ENCODE measurements around the gene FRMD1.

FRMD1 gene

DNA sequence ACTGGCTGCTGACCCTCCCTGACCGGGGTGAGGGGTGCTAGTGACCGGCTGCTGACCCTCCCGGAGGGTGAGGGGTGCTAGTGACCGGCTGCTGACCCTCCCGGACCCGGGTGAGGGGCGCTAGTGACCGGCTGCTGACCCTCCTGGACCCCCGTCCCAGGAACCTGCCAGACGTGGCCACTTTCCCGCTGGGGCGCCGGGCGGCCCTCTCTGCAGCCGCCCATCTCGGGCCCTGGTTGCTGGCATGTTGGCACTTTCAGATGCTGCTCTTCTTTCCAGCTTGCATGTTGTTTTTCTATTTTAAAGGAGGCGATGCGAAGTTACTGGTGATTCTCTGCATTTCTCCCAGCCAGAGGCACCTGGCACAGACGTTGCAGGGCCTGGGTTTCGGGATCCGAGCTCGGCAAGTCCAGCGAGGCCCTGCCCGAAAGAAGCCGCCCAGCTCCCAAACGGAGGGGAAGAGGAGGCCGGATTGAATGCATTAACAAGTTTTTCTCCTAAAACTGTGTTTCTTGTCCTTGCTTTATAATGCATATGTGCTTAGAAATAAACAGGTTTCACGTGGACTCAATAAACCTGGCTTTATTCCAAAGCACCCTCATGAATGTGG lies 34.4 kb downstream of the FRMD1 start:
- no peak overlapping the region for H3K4me3 ChIP-seq (ENCODE audit: low read length)
- no peaks in the 10 kb centered on the region for H3K36me3 ChIP-seq (ENCODE audit: control insufficient read depth, insufficient read depth, low read length)
- H3K4me1 ChIP-seq (ENCODE audit: control insufficient read depth, insufficient read depth, low read length): no peaks in the 10 kb centered on the region
- no peak overlapping the region for H3K9ac ChIP-seq (ENCODE audit: low read length)
- no peak overlapping the region for H3K27ac ChIP-seq (ENCODE audit: low read depth, low read length)
- no peaks in the 10 kb centered on the region for H3K27me3 ChIP-seq (ENCODE audit: control insufficient read depth, insufficient read depth, low read length)

DNA sequence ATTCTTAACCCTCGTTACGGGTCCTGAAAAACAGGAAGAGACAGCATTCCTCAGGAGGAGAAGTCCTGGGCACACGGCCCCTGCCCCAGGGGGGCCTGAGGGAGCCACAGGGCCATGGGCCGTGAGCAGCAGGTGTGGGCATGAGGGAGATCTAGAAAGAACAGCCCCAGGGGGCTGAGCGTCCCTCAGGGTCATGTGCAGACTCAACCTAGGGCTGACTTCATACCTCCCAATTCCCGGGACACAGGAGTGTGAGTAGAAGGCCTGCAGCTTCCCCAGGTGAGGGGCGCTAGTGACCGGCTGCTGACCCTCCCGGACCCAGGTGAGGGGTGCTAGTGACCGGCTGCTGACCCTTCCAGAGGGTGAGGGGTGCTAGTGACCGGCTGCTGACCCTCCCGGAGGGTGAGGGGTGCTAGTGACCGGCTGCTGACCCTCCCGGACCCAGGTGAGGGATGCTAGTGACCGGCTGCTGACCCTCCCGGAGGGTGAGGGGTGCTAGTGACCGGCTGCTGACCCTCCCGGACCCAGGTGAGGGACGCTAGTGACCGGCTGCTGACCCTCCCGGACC lies 35.1 kb downstream of the FRMD1 start:
- H3K27ac ChIP-seq (ENCODE audit: low read depth, low read length): no peak overlapping the region
- no peak overlapping the region for H3K4me3 ChIP-seq (ENCODE audit: low read length)

DNA sequence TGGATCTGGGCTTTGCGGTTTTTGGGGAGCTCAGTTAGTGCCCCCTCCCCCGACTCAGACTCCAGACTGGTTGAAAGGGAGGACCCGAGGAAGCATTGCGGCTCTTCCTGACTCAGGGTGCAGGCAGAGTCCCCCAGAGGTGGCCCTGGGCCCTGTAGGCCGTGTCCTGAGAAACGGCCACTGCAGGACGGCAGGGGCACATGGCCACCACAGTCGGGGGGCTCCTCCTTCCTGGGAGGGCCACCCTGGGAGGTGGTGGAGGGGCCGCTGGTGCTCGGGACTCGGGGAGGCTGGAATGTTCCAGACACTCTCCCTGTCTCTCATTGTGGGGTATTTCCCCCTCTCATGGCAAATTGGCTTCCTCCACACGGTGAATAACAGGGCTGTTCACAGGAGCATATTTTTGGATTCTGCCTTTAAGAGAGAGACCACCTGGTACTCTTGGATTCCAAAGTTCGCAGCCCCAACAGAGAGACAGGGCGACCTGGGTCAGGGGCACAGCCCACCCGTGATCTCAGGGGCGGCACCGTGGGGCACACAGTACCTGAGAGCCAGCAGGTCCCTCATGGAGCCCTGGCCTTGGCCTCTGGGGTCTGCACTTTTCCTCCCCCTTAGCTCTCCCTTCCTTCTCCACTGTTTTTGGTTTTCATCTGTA lies 35.7 kb downstream of the FRMD1 start:
- no peaks in the 10 kb centered on the region for H3K36me3 ChIP-seq (ENCODE audit: control insufficient read depth, insufficient read depth, low read length)
- H3K27me3 ChIP-seq (ENCODE audit: control insufficient read depth, insufficient read depth, low read length): no peaks in the 10 kb centered on the region
- no peak overlapping the region for H3K4me3 ChIP-seq (ENCODE audit: low read length)
- no peaks in the 10 kb centered on the region for H3K4me1 ChIP-seq (ENCODE audit: control insufficient read depth, insufficient read depth, low read length)
- H3K9ac ChIP-seq (ENCODE audit: low read length): no peak overlapping the region
- no peak overlapping the region for H3K27ac ChIP-seq (ENCODE audit: low read depth, low read length)

More for the DNA sequence above, 35.1 kb downstream of the FRMD1 start:
- Histone ChIP-seq H3K27me3 (ENCODE audit: control insufficient read depth, insufficient read depth, low read length) (no peaks in the 10 kb centered on the region), H3K4me1 (ENCODE audit: control insufficient read depth, insufficient read depth, low read length) (no peaks in the 10 kb centered on the region), H3K9ac (ENCODE audit: low read length) (no peak overlapping the region), H3K36me3 (ENCODE audit: control insufficient read depth, insufficient read depth, low read length) (no peaks in the 10 kb centered on the region)

DNA sequence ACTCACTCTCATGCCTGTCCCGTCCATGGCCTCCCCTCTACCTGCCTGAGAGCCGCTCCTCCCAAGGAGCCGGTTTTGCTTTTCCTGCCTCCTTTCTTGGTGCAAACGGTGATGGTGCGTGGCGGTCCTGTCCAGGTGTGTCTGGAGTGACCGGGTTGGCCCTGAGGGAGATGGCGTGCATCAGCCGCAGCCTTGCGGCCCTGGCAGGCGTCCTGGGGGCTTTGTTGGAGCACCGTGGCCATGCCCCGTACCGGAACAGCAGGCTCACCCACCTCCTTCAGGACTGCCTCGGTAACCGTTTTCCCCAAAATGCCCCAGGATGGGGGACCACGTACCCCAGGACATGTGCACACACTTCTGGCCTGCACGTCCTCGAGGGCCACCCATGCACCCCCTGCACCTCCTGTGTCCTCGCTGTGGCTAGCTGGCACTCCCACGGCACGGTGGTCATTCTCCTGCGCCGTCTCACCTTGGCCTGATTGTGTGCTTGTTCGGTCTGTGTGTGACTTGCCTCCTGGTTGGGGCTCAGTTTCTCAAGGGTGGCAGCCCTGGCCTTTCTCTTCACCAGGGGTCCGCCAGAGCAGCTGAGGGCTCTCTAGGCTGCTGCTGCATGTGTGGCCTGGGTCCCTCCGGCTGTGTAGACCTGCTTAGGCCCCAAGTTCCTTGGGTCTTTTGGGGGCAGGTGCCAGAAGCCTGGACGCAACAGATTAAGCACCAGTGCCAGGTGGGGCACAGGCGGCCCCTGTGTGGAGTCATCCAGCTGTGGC lies 36.4 kb downstream of the FRMD1 start:
- Histone ChIP-seq H3K4me3 (ENCODE audit: low read length) (no peak overlapping the region), H3K27ac (ENCODE audit: low read depth, low read length) (no peak overlapping the region), H3K9ac (ENCODE audit: low read length) (no peak overlapping the region), H3K27me3 (ENCODE audit: control insufficient read depth, insufficient read depth, low read length) (no peaks in the 10 kb centered on the region), H3K36me3 (ENCODE audit: control insufficient read depth, insufficient read depth, low read length) (no peaks in the 10 kb centered on the region), H3K4me1 (ENCODE audit: control insufficient read depth, insufficient read depth, low read length) (no peaks in the 10 kb centered on the region)

DNA sequence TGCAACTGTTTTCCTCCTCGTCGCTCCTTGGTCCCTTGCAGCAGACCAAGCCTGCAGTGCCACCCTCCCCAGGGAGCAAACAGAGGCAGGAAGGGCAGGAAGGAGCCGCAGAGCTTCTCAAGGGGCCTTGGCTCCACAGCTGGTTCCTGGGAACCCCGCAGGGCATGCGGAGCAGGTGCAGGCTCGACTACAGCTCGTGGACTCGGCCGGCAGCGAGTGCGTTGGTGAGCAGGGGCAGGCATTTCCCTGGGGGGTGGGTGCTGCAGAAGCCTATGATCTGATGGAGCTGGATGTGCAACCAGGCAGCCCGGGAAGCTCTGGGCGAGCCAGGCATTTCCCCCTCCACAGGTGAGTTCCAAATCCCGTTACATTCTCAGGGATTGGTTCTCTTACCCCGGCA lies 37.1 kb downstream of the FRMD1 start:
- H3K27ac ChIP-seq (ENCODE audit: low read depth, low read length): no peak overlapping the region
- no peaks in the 10 kb centered on the region for H3K4me1 ChIP-seq (ENCODE audit: control insufficient read depth, insufficient read depth, low read length)
- no peak overlapping the region for H3K4me3 ChIP-seq (ENCODE audit: low read length)
- no peaks in the 10 kb centered on the region for H3K27me3 ChIP-seq (ENCODE audit: control insufficient read depth, insufficient read depth, low read length)
- no peak overlapping the region for H3K9ac ChIP-seq (ENCODE audit: low read length)
- H3K36me3 ChIP-seq (ENCODE audit: control insufficient read depth, insufficient read depth, low read length): no peaks in the 10 kb centered on the region

DNA sequence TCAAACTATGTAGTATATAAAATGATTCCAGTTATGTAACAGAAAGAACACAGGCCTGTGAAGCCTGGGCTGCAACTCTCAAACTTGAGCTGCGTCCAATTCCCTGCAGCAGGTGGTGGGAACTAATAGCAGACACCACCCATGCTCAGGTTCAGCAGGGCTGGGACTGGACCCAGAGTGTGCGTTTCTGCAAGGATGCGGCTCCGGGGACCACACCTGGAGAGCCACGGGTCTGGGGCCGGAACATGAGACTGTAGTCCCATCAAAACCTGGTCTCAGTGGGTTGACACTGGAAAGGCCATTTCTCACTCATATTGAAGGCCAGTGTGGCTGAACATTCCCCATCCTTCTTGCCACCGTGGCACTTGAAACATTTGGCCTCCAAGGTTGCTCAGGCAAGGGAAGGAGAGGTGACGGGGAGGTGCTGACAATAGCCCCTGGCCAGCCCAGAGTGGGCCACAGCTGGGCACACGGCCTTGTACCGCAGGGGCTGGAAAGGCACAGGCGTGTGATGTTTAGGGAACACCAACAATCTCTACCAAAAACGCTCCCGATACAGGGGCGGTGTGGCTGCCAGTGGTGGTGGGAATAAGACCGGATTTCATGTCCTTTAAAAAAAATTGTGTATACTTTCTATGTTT lies 38.0 kb downstream of the FRMD1 start:
- Histone ChIP-seq H3K4me3 (ENCODE audit: low read length) (no peak overlapping the region), H3K4me1 (ENCODE audit: control insufficient read depth, insufficient read depth, low read length) (no peaks in the 10 kb centered on the region), H3K36me3 (ENCODE audit: control insufficient read depth, insufficient read depth, low read length) (no peaks in the 10 kb centered on the region), H3K27ac (ENCODE audit: low read depth, low read length) (no peak overlapping the region), H3K9ac (ENCODE audit: low read length) (no peak overlapping the region), H3K27me3 (ENCODE audit: control insufficient read depth, insufficient read depth, low read length) (no peaks in the 10 kb centered on the region)

DNA sequence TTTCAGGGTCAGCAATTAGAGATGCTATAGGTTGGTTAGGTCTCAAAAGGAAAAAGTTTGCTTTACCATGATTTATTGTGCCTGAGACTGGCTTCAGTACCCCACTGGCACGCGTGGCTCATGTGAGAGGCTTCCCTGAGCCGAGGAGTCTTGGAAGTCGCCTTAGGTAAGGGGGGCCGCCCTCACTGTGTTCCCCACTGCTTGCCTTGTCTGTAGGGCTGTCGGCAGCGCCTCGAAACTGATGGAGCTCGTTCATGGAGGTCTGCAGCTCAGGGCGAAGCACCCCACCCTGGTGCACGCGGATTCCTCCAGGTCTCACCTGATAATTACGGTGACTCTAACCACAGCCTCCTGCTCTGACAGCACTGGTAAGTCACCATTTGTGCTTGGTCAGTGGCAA lies 39.2 kb downstream of the FRMD1 start:
- Histone ChIP-seq H3K36me3 (ENCODE audit: control insufficient read depth, insufficient read depth, low read length) (no peaks in the 10 kb centered on the region), H3K27me3 (ENCODE audit: control insufficient read depth, insufficient read depth, low read length) (no peaks in the 10 kb centered on the region), H3K27ac (ENCODE audit: low read depth, low read length) (no peak overlapping the region), H3K4me1 (ENCODE audit: control insufficient read depth, insufficient read depth, low read length) (no peaks in the 10 kb centered on the region), H3K9ac (ENCODE audit: low read length) (no peak overlapping the region), H3K4me3 (ENCODE audit: low read length) (no peak overlapping the region)

DNA sequence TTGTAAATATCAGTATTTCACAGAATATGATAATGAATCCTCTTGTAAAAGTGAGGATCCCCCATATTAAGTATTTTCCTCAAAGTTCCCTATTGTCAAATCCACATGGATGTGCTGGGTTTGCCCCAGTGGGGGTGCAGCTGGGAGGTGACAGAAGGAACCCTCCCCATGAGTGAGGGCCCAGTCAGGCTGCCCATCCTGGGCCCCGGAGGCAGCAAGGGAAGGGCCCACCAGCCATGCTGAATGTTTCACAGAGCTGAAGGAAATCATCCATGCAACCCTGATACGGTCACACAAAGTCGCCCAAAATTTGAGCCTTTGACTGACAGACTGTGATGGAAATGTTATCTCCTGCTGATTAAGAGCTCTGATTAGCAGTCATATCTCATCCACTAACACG lies 39.7 kb downstream of the FRMD1 start:
- H3K9ac ChIP-seq (ENCODE audit: low read length): no peak overlapping the region
- no peak overlapping the region for H3K27ac ChIP-seq (ENCODE audit: low read depth, low read length)
- no peaks in the 10 kb centered on the region for H3K27me3 ChIP-seq (ENCODE audit: control insufficient read depth, insufficient read depth, low read length)
- H3K4me3 ChIP-seq (ENCODE audit: low read length): no peak overlapping the region
- H3K4me1 ChIP-seq (ENCODE audit: control insufficient read depth, insufficient read depth, low read length): no peaks in the 10 kb centered on the region
- no peaks in the 10 kb centered on the region for H3K36me3 ChIP-seq (ENCODE audit: control insufficient read depth, insufficient read depth, low read length)

DNA sequence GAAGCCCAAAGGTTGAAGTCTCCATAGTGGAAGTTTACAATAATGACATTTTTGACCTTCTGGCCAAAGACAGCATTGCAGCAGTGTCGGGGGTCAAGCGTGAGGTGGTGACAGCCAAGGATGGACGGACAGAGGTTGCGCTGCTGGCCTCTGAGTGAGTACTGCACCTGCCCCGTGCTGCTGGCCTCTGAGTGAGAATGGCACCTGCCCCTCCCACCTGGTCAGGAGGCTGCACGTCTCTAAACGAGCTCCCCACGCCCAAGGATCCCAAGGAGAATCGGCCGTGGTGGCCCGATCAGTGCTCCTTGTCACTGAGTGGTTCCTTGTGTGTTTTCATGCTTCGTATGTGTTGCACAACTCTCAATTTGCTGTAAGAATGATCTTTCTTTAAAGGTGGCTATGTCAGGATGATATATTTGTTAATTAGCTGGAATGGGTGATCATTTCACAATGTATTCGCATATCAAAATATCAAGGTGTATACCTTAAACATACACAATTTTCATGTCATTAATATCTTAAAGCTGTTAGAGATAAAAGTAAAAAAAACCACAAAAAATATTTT lies 40.4 kb downstream of the FRMD1 start:
- no peak overlapping the region for H3K27ac ChIP-seq (ENCODE audit: low read depth, low read length)
- H3K4me1 ChIP-seq (ENCODE audit: control insufficient read depth, insufficient read depth, low read length): no peaks in the 10 kb centered on the region
- H3K4me3 ChIP-seq (ENCODE audit: low read length): no peak overlapping the region

DNA sequence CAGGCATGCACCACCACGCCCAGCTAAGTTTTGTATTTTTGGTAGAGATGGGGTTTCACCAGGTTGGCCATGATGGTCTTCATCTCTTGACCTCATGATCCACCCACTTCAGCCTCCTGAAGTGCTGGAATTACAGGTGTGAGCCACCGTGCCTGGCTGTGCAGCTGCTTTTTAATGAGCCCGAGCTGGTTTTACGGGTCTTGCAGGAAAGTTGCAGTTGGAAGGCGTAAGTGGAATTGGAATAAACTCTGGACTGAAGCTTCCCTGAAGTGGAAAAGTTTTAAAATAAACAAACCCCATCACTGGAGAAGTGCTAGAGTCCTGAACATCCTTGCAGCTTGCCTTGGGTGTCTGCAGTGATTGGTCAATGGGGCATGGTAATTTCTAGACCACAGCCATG lies 41.2 kb downstream of the FRMD1 start:
- Histone ChIP-seq H3K36me3 (ENCODE audit: control insufficient read depth, insufficient read depth, low read length) (no peaks in the 10 kb centered on the region), H3K4me1 (ENCODE audit: control insufficient read depth, insufficient read depth, low read length) (no peaks in the 10 kb centered on the region), H3K27ac (ENCODE audit: low read depth, low read length) (no peak overlapping the region), H3K9ac (ENCODE audit: low read length) (no peak overlapping the region), H3K27me3 (ENCODE audit: control insufficient read depth, insufficient read depth, low read length) (no peaks in the 10 kb centered on the region), H3K4me3 (ENCODE audit: low read length) (no peak overlapping the region)

More for the DNA sequence above, 40.4 kb downstream of the FRMD1 start:
- Histone ChIP-seq H3K36me3 (ENCODE audit: control insufficient read depth, insufficient read depth, low read length) (no peaks in the 10 kb centered on the region), H3K27me3 (ENCODE audit: control insufficient read depth, insufficient read depth, low read length) (no peaks in the 10 kb centered on the region), H3K9ac (ENCODE audit: low read length) (no peak overlapping the region)

DNA sequence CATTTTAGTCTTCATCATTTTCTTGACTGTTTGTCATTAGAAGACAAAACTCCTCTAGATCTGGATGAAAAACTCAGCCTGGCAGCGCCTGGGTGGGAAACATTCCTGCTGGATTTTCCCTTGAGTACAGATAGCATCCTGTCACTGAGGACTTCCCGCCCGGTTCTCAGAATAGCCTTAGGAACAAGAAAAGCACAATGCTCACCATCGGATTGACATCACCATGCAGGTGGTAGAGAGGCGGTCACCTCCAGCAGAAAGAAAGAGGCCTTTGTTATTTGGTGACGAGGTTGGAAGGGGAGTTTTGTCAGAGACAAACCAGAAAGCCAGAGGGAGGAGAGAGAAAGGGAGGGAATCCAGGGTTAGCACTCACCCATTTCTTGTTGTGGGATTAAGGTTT lies 41.8 kb downstream of the FRMD1 start:
- H3K9ac ChIP-seq (ENCODE audit: low read length): no peak overlapping the region
- H3K4me3 ChIP-seq (ENCODE audit: low read length): no peak overlapping the region
- no peaks in the 10 kb centered on the region for H3K4me1 ChIP-seq (ENCODE audit: control insufficient read depth, insufficient read depth, low read length)
- no peak overlapping the region for H3K27ac ChIP-seq (ENCODE audit: low read depth, low read length)
- H3K27me3 ChIP-seq (ENCODE audit: control insufficient read depth, insufficient read depth, low read length): no peaks in the 10 kb centered on the region
- H3K36me3 ChIP-seq (ENCODE audit: control insufficient read depth, insufficient read depth, low read length): no peaks in the 10 kb centered on the region
